ENCODE measurements around the gene ISM1. TPM values are rescaled to one million over a fixed set of nuclear protein-coding genes. Genes with fewer than 3 reads are reported as not detected.

ISM1 gene
- total and polyA plus RNA-seq, 3 experiments from 2014 or later = 1.3 to 1.7 (median 1.6) TPM

DNA sequence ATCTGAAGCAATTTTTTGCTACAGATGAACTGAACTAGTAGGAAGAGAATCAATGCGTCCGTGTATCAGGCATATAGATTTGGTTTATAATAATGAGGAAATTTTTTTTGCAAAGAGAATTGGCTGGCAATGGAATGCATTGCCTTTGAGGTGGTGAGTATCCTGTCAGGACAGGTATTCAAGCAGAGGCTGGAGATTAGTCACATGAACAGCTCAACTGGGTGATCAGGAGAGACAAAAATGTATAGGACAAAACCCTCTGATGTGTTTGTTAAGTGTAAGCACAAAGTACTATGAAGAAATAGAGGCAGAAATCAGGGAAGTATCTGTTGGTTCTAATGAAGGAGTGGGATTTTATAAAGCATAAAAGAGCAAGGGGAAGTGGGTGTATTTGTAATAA is 80.5 kb downstream of the ISM1 start:
- peaks cover 0 to 2% of the 10 kb centered on the region in 2 donors for H3K27me3 Mint-ChIP-seq
- POLR2A ChIA-PET = no interaction called here
- Histone ChIP-seq H3K36me3 (ENCODE audit: insufficient read depth, low read length) (no peaks in the 10 kb centered on the region), H3K27me3 (ENCODE audit: insufficient read depth, low read length, poor library complexity, severe bottlenecking) (no peaks in the 10 kb centered on the region), H3K9me3 (ENCODE audit: low read length) (no peaks in the 10 kb centered on the region), H3K27ac (ENCODE audit: low read depth, low read length) (no peak overlapping the region), H3K4me1 (ENCODE audit: insufficient read depth, low read length) (no peaks in the 10 kb centered on the region), H3K4me3 (ENCODE audit: low read length) (no peak overlapping the region)
- no peak for DNase-seq
- no peaks in the 10 kb centered on the region for H3K4me1 Mint-ChIP-seq
- H3K4me3 Mint-ChIP-seq = no peak overlapping the region
- CTCF ChIA-PET = interaction anchor here (1.2 to 1.7 kb wide), 2 partner anchors 18 to 185 kb away, joined by 3 to 7 read pairs; no protein-coding TSS in a partner anchor
- peaks cover 0 to 4% (median 1%) of the 10 kb centered on the region in 5 donors for H3K9me3 Mint-ChIP-seq
- no peaks in the 10 kb centered on the region for H3K36me3 Mint-ChIP-seq
- no peak overlapping the region for H3K27ac Mint-ChIP-seq

DNA sequence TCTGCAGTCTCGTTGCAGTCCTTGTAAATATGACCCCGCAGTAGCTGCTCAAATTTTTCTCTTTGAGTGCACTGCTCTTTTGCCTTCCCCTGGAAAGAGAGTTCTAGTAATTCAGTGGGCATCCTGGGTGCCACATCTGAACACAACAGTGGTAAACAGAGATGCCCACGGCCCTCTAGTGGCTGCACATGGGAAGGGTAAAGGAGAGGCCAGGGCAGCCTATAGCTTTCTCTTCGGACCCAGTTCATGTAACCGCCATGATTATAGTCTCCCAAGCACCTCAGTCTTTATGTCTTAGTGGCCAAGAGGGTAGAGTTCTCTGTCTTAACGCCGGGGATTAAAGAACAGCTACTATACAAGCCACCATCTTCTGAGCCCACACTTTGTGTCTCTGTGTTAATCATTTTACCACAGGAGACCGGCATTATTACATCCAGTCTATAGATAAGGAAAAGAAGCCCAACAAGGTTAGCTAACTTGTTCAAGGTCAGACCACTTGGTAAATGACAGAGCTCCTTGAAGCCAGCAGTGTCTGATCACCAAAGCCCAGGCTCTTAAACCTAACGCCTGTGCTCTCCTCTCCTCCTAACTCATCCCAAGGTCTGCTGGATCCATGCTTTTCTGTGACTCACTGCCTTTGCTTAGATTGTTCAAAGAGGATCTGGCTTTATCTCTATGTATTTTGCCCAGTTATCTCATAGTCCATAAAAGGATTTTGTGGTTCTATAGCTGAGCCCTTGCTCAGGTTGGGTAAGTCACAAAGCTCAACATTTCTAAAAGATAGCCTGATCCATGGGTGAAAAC is 81.8 kb downstream of the ISM1 start:
- H3K4me1 Mint-ChIP-seq = no peaks in the 10 kb centered on the region
- no peaks in the 10 kb centered on the region for H3K36me3 Mint-ChIP-seq
- peak in 1 of 5 donors; percentile 10 for DNase-seq

DNA sequence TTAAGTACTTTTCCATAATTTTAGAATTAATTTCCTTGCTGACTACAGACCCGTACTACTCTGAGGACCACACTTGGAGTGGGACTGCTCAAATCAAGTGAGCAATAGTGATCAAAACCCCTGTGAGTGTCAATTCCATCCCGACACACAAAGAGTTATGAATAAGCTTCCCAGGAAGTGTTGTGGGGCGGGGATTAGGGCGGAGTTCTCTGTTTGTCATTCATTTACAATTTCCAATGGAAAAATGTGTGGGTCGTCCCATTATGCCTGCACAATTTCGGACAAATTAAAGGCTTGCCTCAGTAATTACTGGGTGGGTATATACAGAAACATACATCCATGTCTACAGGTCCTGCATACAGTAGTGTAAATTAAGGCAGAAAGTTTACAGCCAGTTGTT is 84.2 kb downstream of the ISM1 start:
- Mint-ChIP-seq H3K36me3 (peaks cover 0 to 4% (median 0%) of the 10 kb centered on the region in 3 donors), H3K27me3 (peaks cover 2 to 9% of the 10 kb centered on the region in 2 donors), H3K9me3 (peaks cover 0 to 14% (median 2%) of the 10 kb centered on the region in 5 donors), H3K4me1 (no peaks in the 10 kb centered on the region), H3K27ac (no peak overlapping the region), H3K4me3 (no peak overlapping the region)
- no peaks in the 10 kb centered on the region for H3K9me3 ChIP-seq (ENCODE audit: low read length)
- no peak overlapping the region for H3K4me3 ChIP-seq (ENCODE audit: low read length)
- no peaks in the 10 kb centered on the region for H3K27me3 ChIP-seq (ENCODE audit: insufficient read depth, low read length, poor library complexity, severe bottlenecking)
- H3K36me3 ChIP-seq (ENCODE audit: insufficient read depth, low read length) = no peaks in the 10 kb centered on the region
- no peak for DNase-seq
- ChIA-PET CTCF (no interaction called here), POLR2A (no interaction called here)
- no peak overlapping the region for H3K27ac ChIP-seq (ENCODE audit: low read depth, low read length)
- no peaks in the 10 kb centered on the region for H3K4me1 ChIP-seq (ENCODE audit: insufficient read depth, low read length)

More for the DNA sequence above, 81.8 kb downstream of the ISM1 start:
- H3K9me3 Mint-ChIP-seq = peaks cover 0 to 4% (median 1%) of the 10 kb centered on the region in 5 donors
- H3K4me3 ChIP-seq (ENCODE audit: low read length) = no peak overlapping the region
- H3K27ac Mint-ChIP-seq = no peak overlapping the region
- CTCF ChIA-PET = interaction anchor here (1.2 to 1.7 kb wide), 5 partner anchors 18 to 186 kb away, joined by 3 to 7 read pairs (median 3); no protein-coding TSS in a partner anchor
- H3K27ac ChIP-seq (ENCODE audit: low read depth, low read length) = no peak overlapping the region
- no peaks in the 10 kb centered on the region for H3K36me3 ChIP-seq (ENCODE audit: insufficient read depth, low read length)
- POLR2A ChIA-PET = no interaction called here
- H3K4me3 Mint-ChIP-seq = no peak overlapping the region
- H3K4me1 ChIP-seq (ENCODE audit: insufficient read depth, low read length) = no peaks in the 10 kb centered on the region
- H3K27me3 Mint-ChIP-seq = peaks cover 2 to 5% of the 10 kb centered on the region in 2 donors
- H3K9me3 ChIP-seq (ENCODE audit: low read length) = no peaks in the 10 kb centered on the region
- H3K27me3 ChIP-seq (ENCODE audit: insufficient read depth, low read length, poor library complexity, severe bottlenecking) = no peaks in the 10 kb centered on the region

DNA sequence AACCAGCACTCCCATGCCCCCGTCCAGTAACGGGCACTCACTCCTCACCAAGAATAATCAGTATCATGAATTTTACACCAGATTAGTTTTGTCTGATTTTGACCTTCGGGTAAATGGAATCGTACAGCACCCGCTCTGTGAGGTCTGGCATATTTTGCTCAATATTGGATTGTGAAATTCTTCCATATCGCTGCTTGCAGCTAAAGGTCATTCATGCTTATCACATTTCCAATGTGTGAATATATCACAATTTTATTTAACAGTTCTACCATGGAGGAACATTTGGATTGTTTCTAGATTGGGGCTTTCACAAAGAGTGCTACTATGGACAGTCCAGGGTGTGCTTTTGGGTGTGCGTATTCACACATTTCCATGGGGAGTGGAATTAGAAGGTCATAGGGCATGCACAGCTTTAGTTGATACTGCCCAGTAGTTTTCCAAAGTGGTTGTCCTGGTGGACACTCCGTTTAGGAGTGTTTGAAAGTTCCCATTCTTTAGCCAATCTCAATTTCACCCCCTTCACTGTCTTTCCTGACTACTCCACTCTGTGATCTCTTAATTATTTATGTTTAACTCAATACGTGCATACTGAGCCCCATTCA is 86.6 kb downstream of the ISM1 start:
- POLR2A ChIA-PET = no interaction called here
- peaks cover 3 to 17% of the 10 kb centered on the region in 2 donors for H3K27me3 Mint-ChIP-seq
- no peak overlapping the region for H3K4me3 ChIP-seq (ENCODE audit: low read length)

DNA sequence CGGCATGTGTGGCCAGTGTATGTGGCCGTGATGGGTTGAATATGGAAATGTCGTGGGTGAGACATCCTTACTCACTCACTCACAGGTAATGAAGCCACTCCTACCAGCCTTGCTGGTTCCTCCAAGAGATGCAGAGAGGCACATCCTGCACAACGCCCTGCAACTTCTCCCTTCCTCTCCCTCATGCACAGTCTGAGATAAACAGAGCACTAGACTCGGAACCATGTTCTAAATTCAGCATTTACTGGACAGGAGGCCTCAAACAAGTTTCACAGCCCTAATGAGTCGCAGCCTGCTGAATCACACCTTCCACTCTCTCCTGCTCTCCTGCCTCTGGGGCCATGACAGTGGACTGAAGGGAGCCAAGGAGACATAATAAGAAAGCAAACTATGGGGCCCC is 91.2 kb downstream of the ISM1 start:
- peaks cover 6 to 13% (median 12%) of the 10 kb centered on the region in 5 donors for H3K9me3 Mint-ChIP-seq
- H3K36me3 ChIP-seq (ENCODE audit: insufficient read depth, low read length) = no peaks in the 10 kb centered on the region
- no peak overlapping the region for H3K4me3 Mint-ChIP-seq
- ChIA-PET POLR2A (no interaction called here), CTCF (no interaction called here)
- H3K4me3 ChIP-seq (ENCODE audit: low read length) = no peak overlapping the region
- H3K36me3 Mint-ChIP-seq = peaks cover 0 to 4% (median 0%) of the 10 kb centered on the region in 3 donors
- no peak overlapping the region for H3K27ac ChIP-seq (ENCODE audit: low read depth, low read length)
- peaks cover 4 to 19% of the 10 kb centered on the region in 2 donors for H3K27me3 Mint-ChIP-seq
- DNase-seq = no peak
- H3K4me1 ChIP-seq (ENCODE audit: insufficient read depth, low read length) = no peaks in the 10 kb centered on the region
- no peak overlapping the region for H3K27ac Mint-ChIP-seq
- no peaks in the 10 kb centered on the region for H3K27me3 ChIP-seq (ENCODE audit: insufficient read depth, low read length, poor library complexity, severe bottlenecking)
- H3K9me3 ChIP-seq (ENCODE audit: low read length) = no peaks in the 10 kb centered on the region
- H3K4me1 Mint-ChIP-seq = no peaks in the 10 kb centered on the region

More for the DNA sequence above, 86.6 kb downstream of the ISM1 start:
- Histone ChIP-seq H3K27me3 (ENCODE audit: insufficient read depth, low read length, poor library complexity, severe bottlenecking) (no peaks in the 10 kb centered on the region), H3K36me3 (ENCODE audit: insufficient read depth, low read length) (no peaks in the 10 kb centered on the region), H3K9me3 (ENCODE audit: low read length) (no peaks in the 10 kb centered on the region), H3K4me1 (ENCODE audit: insufficient read depth, low read length) (no peaks in the 10 kb centered on the region), H3K27ac (ENCODE audit: low read depth, low read length) (no peak overlapping the region)
- no peaks in the 10 kb centered on the region for H3K4me1 Mint-ChIP-seq
- peaks cover 0 to 16% (median 4%) of the 10 kb centered on the region in 5 donors for H3K9me3 Mint-ChIP-seq
- DNase-seq = no peak
- H3K4me3 Mint-ChIP-seq = no peak overlapping the region
- CTCF ChIA-PET = no interaction called here
- H3K36me3 Mint-ChIP-seq = peaks cover 0 to 4% (median 0%) of the 10 kb centered on the region in 3 donors
- H3K27ac Mint-ChIP-seq = no peak overlapping the region

DNA sequence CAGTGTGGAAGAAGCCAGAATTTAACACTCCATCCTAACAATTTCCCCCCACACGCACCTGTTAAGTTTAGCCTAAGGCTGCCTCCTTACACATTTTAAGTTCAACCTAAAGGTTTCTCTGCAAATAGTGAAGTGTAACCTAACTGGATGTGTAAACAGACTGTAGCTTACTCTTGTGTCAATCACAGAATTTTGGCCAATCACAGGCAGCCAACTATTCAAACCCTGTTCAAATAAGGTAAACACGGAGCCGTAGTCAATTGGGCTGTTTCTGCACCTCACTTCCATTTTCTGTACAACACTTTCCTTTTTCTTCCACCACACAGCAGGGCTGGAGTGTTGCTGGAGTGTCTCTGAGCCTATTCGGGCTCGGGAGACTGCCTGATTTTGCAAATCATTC is 92.1 kb downstream of the ISM1 start:
- Mint-ChIP-seq H3K27ac (no peak overlapping the region), H3K4me1 (no peaks in the 10 kb centered on the region), H3K36me3 (peaks cover 0 to 4% (median 0%) of the 10 kb centered on the region in 3 donors), H3K4me3 (no peak overlapping the region), H3K9me3 (peaks cover 6 to 18% (median 12%) of the 10 kb centered on the region in 5 donors), H3K27me3 (peaks cover 4 to 21% of the 10 kb centered on the region in 2 donors)
- H3K4me1 ChIP-seq (ENCODE audit: insufficient read depth, low read length) = no peaks in the 10 kb centered on the region
- ChIA-PET CTCF (no interaction called here), POLR2A (no interaction called here)
- H3K27ac ChIP-seq (ENCODE audit: low read depth, low read length) = no peak overlapping the region
- DNase-seq = no peak
- no peak overlapping the region for H3K4me3 ChIP-seq (ENCODE audit: low read length)
- H3K36me3 ChIP-seq (ENCODE audit: insufficient read depth, low read length) = no peaks in the 10 kb centered on the region
- H3K27me3 ChIP-seq (ENCODE audit: insufficient read depth, low read length, poor library complexity, severe bottlenecking) = no peaks in the 10 kb centered on the region
- H3K9me3 ChIP-seq (ENCODE audit: low read length) = no peaks in the 10 kb centered on the region

DNA sequence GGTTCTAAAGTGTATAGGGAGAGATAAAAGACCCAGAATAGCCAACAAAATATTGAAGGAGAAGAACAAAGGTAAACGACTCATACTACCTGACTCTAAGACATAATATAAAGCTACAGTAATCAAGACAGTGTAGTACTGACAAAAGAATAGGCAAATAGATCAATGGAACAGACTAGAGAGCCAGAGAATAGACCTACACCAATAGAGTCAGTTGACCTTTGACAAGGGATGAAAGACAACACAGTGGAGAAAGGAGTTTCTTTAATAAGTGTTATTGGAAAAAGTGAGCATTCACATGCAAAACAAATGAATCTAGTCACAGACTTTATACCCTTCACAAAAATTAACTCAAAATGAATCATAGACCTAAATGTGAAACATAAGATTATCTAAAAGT is 96.4 kb downstream of the ISM1 start:
- Mint-ChIP-seq H3K27ac (no peak overlapping the region), H3K36me3 (no peaks in the 10 kb centered on the region), H3K4me3 (no peak overlapping the region), H3K4me1 (peaks cover 0 to 2% (median 0%) of the 10 kb centered on the region in 3 donors), H3K9me3 (peaks cover 0 to 14% (median 12%) of the 10 kb centered on the region in 5 donors), H3K27me3 (peaks cover 4 to 13% of the 10 kb centered on the region in 2 donors)
- no peaks in the 10 kb centered on the region for H3K27me3 ChIP-seq (ENCODE audit: insufficient read depth, low read length, poor library complexity, severe bottlenecking)
- ChIA-PET CTCF (no interaction called here), POLR2A (no interaction called here)
- no peaks in the 10 kb centered on the region for H3K4me1 ChIP-seq (ENCODE audit: insufficient read depth, low read length)
- H3K9me3 ChIP-seq (ENCODE audit: low read length) = no peaks in the 10 kb centered on the region
- no peak overlapping the region for H3K4me3 ChIP-seq (ENCODE audit: low read length)
- no peaks in the 10 kb centered on the region for H3K36me3 ChIP-seq (ENCODE audit: insufficient read depth, low read length)
- DNase-seq = no peak
- no peak overlapping the region for H3K27ac ChIP-seq (ENCODE audit: low read depth, low read length)

DNA sequence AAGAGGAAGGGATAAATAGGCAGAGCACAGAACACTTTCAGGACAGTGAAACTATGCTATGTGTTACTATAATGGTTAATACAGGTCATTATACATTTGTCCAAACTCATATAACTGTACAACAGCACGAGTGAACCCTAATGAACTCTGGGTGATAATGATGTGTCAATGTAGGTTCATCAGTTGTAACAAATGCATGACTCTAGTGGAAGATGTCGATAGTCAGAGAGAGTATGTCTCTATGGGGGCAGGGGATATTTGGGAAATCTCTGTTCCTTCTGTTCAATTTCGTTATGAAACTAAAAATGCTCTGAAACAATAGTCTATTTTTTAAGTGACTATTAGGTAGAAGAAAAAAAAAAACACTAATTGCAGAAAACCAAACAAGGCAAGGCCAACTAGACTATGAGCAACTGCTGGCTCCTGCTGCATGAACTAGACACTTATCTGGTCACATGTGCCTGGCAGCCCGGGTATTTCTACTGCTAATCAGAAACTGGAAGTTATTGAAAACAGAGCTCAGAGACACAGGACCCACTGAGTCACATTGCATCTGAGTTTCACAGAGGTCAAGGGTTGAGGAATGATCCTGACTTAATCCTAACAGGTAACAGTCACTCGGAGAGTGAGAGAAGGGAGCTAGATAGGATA is 97.9 kb downstream of the ISM1 start:
- DNase-seq = no peak
- Histone ChIP-seq H3K27me3 (ENCODE audit: insufficient read depth, low read length, poor library complexity, severe bottlenecking) (no peaks in the 10 kb centered on the region), H3K4me3 (ENCODE audit: low read length) (no peak overlapping the region), H3K27ac (ENCODE audit: low read depth, low read length) (no peak overlapping the region), H3K36me3 (ENCODE audit: insufficient read depth, low read length) (no peaks in the 10 kb centered on the region), H3K4me1 (ENCODE audit: insufficient read depth, low read length) (no peaks in the 10 kb centered on the region), H3K9me3 (ENCODE audit: low read length) (no peaks in the 10 kb centered on the region)
- peaks cover 7 to 17% of the 10 kb centered on the region in 2 donors for H3K27me3 Mint-ChIP-seq
- peaks cover 0 to 2% (median 0%) of the 10 kb centered on the region in 3 donors for H3K4me1 Mint-ChIP-seq
- no peak overlapping the region for H3K27ac Mint-ChIP-seq
- ChIA-PET CTCF (no interaction called here), POLR2A (no interaction called here)
- H3K9me3 Mint-ChIP-seq = peaks cover 0 to 14% (median 12%) of the 10 kb centered on the region in 5 donors
- H3K4me3 Mint-ChIP-seq = no peak overlapping the region
- no peaks in the 10 kb centered on the region for H3K36me3 Mint-ChIP-seq

Measured in CD8-positive, alpha-beta memory T cell (primary cell).